HG03565 (cell line): ENCODE results near the gene CHRNA10.

Experiments
- ATAC-seq: cut with Tn5 transposase; IDR thresholded peaks from one replicate; pipeline ENCODE4 v1.9.1; 2021; ENCODE audit warnings: mild to moderate bottlenecking, moderate library complexity; ENCODE audit not compliant: unreplicated experiment

The CHRNA10 gene

GRCh38 chr11:3637201-3637600, 34.0 kb downstream of the CHRNA10 start:
- no peak for ATAC-seq

GRCh38 chr11:3635641-3636375, 35.4 kb downstream of the CHRNA10 start:
- no peak for ATAC-seq

- no peak for ATAC-seq
Observed at GRCh38 chr11:3632070-3632660, 39.0 kb downstream of the CHRNA10 start.

- ATAC-seq: no peak
Observed at GRCh38 chr11:3631331-3631730, 39.9 kb downstream of the CHRNA10 start.

GRCh38 chr11:3627291-3627690, 43.9 kb downstream of the CHRNA10 start:
- no peak for ATAC-seq

DNA sequence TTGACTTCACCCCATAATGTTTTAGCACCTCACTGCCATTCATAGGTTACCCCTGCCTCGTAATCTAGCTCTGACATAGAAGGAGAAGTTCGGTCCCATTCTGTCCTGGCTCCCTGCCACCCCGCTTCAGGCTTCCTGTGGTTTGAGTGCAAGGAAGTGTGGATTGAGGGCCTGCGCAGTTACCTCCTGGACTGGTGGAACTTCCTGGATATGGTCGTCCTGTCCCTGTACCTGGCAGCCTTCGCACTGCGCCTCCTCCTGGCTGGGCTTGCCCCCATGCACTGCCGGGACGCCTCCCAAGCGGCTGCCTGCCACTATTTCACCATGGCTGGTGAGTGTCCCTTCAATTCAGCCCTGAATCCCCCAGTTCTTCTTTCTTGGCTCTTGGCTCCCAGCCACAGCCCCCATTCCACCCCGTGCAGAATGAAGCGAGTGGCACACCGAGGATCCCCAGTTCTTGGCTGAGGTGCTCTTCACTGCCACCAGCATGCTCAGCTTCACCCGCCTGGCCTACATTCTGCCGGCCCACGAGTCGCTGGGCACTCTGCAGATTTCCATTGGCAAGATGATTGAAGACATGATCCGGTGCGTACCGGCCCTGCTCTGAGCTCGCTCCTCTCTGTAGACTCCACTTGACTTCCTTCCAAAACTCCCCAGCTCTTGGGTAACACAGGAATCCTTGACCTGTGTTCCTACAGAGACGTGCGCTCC, 44.8 kb downstream of the CHRNA10 start:
- no peak for ATAC-seq

DNA sequence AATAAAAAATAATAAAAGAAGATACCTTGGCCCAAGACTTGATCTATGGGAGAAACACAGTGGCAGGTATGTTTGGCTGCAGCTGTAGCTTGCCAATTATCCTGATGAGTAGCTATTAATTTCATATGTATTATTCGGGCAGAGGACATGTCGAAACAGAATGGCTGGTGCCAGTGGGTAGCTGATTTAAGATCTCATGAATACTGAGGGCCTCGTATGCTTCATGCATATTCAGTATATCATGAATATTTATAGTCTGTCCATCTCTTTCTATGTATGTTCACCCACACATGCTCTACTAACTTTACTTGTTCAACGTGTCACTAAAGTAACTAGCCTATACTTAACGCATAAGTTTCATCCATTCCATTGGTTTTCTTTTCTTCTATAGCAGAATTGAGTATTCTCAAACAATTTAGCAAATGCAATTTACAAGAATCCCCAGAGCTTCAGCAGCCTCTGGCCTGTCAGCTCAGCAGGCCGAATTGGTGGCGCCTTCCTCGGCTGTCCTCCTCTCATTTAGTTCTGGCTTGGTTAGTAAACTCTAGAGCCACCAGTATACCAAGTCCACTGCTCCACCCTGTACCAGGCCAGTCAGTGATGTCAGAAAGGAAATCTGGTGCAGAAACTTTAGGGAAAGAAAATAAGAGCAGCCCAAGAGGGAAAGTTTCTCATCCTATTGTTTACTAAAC, 47.3 kb downstream of the CHRNA10 start:
- no peak for ATAC-seq

DNA sequence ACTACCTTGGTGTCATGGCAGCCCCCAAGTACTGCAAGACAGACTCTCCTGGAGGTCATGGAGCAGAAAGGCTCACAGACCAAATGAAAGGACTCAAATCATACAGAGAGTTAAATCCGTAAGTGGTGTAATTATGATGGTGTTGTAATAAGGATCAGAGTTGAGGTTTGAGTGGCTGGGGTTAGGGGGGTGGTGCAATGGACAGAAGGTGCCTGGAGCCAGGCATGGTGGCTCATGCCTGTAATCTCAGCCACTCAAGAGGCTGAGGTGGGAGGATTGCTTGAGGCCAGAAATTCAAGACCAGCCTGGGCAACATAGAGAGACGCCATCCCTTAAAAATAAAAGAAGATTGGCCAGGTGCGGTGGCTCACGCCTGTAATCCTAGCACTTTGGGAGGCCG, 48.1 kb downstream of the CHRNA10 start:
- ATAC-seq: no peak

- no peak for ATAC-seq
Observed at GRCh38 chr11:3622521-3622920, 48.7 kb downstream of the CHRNA10 start.

DNA sequence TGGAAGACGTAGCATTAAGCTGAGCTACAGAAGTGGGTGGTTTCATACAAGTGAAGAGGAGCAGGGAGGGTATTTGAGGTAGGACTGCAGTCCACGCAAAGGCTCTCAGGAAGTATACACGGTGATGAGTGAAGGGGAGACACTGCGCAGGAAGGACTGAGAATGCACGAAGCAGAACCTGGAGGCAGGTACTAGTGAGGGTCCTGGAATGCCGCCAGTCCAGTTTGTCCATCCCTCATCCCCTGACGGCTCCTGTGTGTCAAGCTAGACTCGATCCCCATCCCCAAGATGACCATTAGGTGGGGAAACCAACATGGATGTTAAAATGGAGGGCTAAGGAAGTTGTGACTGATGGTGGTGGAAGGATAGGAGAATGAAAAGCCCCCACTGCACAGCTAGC, 53.2 kb downstream of the CHRNA10 start:
- no peak for ATAC-seq

- ATAC-seq: no peak
Observed at GRCh38 chr11:3616721-3617460, 54.3 kb downstream of the CHRNA10 start.

GRCh38 chr11:3615998-3616397, 55.2 kb downstream of the CHRNA10 start:
- ATAC-seq: no peak
